ENCODE results near the gene PKHD1.

DNA sequence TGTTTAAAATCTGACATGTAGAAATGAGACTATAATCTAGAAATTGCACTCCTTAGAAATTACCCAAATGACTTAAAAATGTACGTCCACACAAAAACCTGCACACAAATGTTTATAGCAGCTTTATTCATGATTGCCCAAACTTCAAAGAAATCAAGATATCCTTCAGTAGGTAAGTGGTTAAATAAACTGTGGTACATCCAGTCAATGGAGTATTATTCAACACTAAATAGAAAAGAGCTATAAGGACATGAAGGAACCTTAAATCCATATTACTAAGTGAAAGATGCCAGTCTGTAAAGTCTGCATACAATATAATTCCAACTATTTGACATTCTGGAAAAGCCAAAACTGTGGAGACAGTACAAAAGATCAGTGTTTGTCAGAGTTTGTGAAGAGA lies 513.4 kb downstream of the PKHD1 start:
- TF ChIP-seq RARB (CRISPR knock-in tag; IDR thresholded peaks at IDR 0.05) (no peak), ISL1 (CRISPR knock-in tag; IDR thresholded peaks at IDR 0.05) (no peak), ZFP3 (CRISPR knock-in tag; IDR thresholded peaks at IDR 0.05) (no peak), ZFP30 (CRISPR knock-in tag; IDR thresholded peaks at IDR 0.05) (no peak), TCF4 (CRISPR knock-in tag; IDR thresholded peaks at IDR 0.05; ENCODE audit: borderline replicate concordance) (no peak)
- TF ChIP-seq, protein P1, sequence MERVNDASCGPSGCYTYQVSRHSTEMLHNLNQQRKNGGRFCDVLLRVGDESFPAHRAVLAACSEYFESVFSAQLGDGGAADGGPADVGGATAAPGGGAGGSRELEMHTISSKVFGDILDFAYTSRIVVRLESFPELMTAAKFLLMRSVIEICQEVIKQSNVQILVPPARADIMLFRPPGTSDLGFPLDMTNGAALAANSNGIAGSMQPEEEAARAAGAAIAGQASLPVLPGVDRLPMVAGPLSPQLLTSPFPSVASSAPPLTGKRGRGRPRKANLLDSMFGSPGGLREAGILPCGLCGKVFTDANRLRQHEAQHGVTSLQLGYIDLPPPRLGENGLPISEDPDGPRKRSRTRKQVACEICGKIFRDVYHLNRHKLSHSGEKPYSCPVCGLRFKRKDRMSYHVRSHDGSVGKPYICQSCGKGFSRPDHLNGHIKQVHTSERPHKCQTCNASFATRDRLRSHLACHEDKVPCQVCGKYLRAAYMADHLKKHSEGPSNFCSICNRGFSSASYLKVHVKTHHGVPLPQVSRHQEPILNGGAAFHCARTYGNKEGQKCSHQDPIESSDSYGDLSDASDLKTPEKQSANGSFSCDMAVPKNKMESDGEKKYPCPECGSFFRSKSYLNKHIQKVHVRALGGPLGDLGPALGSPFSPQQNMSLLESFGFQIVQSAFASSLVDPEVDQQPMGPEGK (CRISPR knock-in tag; IDR thresholded peaks at IDR 0.05; ENCODE audit: borderline replicate concordance): no peak
